Lower leg skin (tissue), 4 donors: ENCODE measurements around the gene STS. TPM values are rescaled to one million over a fixed set of nuclear protein-coding genes. Genes with fewer than 3 reads are reported as not detected.

Source experiments
- DNase-seq, 2 donors: peaks; one replicate each; pipeline ENCODE4 v3.0.0-alpha.2; 2019; ENCODE audit warnings: low spot score in 2 of 2
- H3K4me3 ChIP-seq: fragments of 200-600 bp; sonication (generic); 2 replicates; pipeline ENCODE4 v1.5.1; 2017; ENCODE audit warnings: mild to moderate bottlenecking, low read depth; ENCODE audit not compliant: poor library complexity, severe bottlenecking
- CTCF ChIP-seq, 3 donors: fragments of 450-650 bp; IDR thresholded peaks; one replicate each; pipeline ENCODE4 v1.5.1; 2016; ENCODE audit warnings: antibody characterized with exemption in 3 of 3, mild to moderate bottlenecking in 3 of 3, moderate library complexity in 2 of 3
- POLR2A ChIP-seq, 2 donors: fragments of 450-650 bp; IDR thresholded peaks; one replicate each; pipeline ENCODE4 v1.6.1; 2016 to 2017; ENCODE audit warnings: antibody characterized with exemption in 2 of 2, mild to moderate bottlenecking in 1 of 2, moderate library complexity in 1 of 2
- WGBS, 2 donors: methylation state at CpG; one replicate each; pipeline ENCODE4 v1.1.5; 2018; 5-methylcytosine and 5-hydroxymethylcytosine counted together
- intact Hi-C: fragments of 100-400 bp; cut with DNase I; formaldehyde crosslinking; loops from one replicate; pipeline ENCODE4 v1.15.0; 2023; ENCODE audit warnings: low total_unique reads
- total RNA-seq, 4 donors: library from RNA; depleted of rRNA; stranded (reverse); fragments of >200 nt; gene quantifications; one replicate each; pipeline ENCODE4 v1.1.0, GENCODE V29; 2016

The STS gene
- total RNA-seq, 4 donors from 2014 or later, result 11.3 to 15.7 (median 12.8) TPM

DNA sequence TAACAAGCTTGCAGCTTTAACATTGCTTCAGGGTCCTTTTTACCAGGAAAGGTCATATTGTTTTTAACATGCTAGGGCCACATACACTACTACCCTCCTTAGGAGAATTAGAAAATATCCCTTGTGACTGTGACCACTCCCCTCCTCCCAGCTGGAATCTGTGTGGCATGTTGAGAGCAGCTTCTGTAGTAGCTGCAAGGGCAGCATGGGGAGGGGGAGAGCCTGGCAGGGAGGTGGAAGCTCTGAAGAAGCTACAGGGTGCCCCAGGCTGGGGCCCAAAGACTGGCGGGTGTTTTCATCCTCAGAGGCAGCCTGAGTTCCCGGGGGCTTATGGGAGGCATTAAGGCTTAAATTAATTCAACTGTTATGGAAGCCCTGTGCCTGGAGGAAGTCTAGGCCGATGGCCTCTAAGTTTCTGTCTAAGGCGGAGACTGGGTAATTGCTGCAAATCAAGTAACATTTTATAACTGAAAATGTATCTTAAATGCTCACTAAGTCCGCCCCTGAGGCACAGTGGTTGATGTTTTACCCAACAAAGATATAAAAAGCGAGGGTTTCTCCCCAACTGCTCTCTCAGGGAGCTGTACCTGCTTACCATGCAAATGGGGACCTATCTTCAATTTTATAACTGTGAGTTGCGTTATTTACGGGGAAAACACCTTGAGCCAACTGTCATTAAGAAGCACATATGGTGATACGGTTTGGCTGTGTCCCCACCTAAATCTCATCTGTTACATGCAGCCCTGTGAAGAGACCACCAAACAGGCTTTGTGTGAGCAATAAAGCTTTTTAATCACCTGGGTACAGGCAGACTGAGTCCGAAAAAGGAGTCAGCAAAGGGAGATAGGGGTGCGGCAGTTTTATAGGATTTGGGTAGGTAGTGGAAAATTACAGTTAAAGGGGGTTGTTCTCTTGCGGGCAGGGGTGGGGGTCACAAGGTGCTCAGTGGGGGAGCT lies 37.4 kb upstream of the STS start:
- no peak for TF ChIP-seq POLR2A (IDR thresholded peaks at IDR 0.05)
- TF ChIP-seq CTCF (IDR thresholded peaks at IDR 0.05), result no peak
- WGBS, 2 donors, result 88% methylated on average over 10 to 12 of the region's 12 CpGs
- intact Hi-C loops, result no loop called here
- no peak overlapping the region for H3K4me3 ChIP-seq
- no peak for DNase-seq

DNA sequence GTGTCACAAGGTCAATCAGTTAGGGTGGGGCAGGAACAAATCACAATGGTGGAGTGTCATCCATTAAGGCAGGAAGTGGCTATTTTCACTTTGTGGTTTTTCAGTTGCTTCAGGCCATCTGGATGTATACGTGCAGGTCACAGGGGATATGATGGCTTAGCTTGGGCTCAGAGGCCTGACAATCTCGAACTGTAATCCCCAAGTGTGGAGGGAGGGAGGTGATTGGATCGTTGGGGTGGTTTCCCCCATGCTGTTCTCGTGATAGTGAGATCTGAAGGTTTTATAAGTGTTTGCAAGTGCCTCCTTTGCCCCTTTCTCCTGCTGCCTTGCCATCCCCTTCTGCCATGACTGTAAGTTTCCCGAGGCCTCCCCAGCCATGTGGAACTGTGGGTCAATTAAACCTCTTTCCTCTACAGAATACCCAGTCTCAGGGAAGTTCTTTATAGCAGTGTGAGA lies 36.7 kb upstream of the STS start:
- WGBS, 2 donors, result 77 to 80% methylated on average over 5 of the region's 5 CpGs
- no peak for TF ChIP-seq POLR2A (IDR thresholded peaks at IDR 0.05)
- no peak for TF ChIP-seq CTCF (IDR thresholded peaks at IDR 0.05)
- no peak for DNase-seq
- intact Hi-C loops, result no loop called here
- no peak overlapping the region for H3K4me3 ChIP-seq

DNA sequence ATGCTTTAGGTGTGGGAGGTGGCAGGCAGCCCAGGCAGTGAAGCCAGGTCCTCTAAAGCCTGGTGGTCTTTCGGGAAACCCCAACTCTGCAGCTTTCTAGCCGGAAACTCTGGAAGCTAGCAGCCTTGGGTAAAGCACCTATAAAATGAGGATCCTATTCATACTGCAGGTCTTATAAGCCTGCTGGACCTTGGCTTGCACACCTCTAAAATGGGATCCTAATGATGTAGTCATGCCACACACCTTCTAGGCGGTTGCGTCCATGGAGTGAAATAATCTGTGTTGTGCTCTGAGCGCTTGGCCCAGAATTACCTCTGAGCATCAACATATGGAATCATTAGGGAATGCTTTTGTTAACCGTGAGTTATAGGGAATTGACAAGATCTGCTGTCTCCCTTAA lies 36.0 kb upstream of the STS start:
- no peak overlapping the region for H3K4me3 ChIP-seq
- no peak for TF ChIP-seq POLR2A (IDR thresholded peaks at IDR 0.05)
- TF ChIP-seq CTCF (IDR thresholded peaks at IDR 0.05), result no peak
- intact Hi-C loops, result no loop called here
- no peak for DNase-seq
- WGBS, 2 donors, result 87 to 98% methylated on average over 5 to 6 of the region's 6 CpGs

DNA sequence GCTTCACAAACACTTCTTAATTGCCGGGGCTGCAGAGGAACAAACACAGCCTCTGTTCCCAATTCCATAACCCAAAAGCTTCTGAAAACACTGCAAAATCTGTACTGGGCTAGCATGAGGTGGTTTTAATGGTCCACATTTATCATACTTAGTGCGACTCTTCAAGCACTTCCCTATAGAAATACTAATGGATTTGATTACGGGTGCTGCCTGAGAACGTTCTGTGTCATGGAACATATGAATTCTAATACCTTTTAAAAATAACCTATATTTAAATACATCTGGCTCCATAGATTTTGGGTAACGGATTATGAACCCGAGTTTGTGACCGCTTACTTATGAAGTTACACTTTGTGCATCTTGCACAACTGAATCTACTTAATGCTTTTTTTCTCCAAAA lies 35.4 kb upstream of the STS start:
- TF ChIP-seq CTCF (IDR thresholded peaks at IDR 0.05) (no peak), POLR2A (IDR thresholded peaks at IDR 0.05) (no peak)
- WGBS, 2 donors, result 95 to 96% methylated on average over 7 of the region's 7 CpGs
- no peak overlapping the region for H3K4me3 ChIP-seq
- no peak for DNase-seq
- intact Hi-C loops, result no loop called here

GRCh38 chrX:7115557-7115956 lies 32.0 kb upstream of the STS start:
- intact Hi-C loops, result no loop called here
- 70 to 88% methylated on average over 1 to 6 of the region's 6 CpGs for WGBS, 2 donors
- no peak for DNase-seq
- no peak for TF ChIP-seq CTCF (IDR thresholded peaks at IDR 0.05)
- no peak for TF ChIP-seq POLR2A (IDR thresholded peaks at IDR 0.05)
- no peak overlapping the region for H3K4me3 ChIP-seq
